Effector CD4-positive, alpha-beta T cell (primary cell): ENCODE results near the gene MINDY1.

Source experiments
- DNase-seq: peaks from one replicate; pipeline ENCODE4 v3.0.0-alpha.2; 2020

The MINDY1 gene

DNA sequence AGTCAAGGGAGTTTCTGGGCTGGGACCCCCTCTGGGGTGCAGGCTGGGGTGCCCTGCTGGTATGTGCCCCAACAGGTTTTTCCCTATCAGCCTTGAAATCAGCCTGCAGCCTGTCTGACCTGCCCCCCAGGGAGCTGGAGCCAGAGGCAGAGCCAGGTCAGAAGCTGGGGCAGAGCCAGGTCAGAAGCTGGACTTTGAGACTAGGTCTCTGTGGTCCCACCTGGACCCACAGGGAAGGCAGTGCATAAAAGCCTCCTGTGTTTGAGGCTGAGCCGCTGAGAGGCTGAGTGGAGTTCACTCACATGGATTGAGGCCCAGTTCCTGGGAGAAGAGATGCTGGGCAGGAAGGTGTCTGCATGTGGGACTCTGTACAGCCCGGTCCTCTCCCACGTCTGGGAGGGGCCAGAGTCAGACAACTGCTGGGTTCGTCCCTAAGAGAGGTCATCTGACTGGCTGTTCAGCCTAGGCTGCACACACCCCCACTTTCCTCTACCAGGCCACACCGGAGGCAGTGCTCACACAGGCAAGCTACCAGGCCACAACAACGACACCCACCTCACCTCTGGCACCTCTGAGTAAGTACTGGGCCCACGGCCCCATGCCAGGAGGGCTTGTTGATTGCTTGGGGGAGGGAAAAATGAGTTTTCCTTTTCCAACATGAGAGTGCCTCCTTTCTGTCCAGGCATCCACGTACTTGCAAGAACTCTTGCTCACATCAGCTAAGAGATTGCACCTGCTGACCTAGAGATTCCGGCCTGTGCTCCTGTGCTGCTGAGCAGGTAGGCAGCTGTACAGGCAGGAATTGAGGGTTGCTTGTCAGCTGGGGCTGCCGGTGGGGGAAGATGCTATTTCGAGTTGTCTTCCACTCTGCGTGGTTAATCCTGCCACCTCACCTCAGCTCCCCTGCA, 24.6 kb downstream of the MINDY1 start, which contains the start of gene ANXA9:
TSS of gene ANXA9 (plus strand) at position 488 of the 908 bp plus-strand sequence. CDS start 814 bp downstream, outside the sequence.
- no peak for DNase-seq

DNA sequence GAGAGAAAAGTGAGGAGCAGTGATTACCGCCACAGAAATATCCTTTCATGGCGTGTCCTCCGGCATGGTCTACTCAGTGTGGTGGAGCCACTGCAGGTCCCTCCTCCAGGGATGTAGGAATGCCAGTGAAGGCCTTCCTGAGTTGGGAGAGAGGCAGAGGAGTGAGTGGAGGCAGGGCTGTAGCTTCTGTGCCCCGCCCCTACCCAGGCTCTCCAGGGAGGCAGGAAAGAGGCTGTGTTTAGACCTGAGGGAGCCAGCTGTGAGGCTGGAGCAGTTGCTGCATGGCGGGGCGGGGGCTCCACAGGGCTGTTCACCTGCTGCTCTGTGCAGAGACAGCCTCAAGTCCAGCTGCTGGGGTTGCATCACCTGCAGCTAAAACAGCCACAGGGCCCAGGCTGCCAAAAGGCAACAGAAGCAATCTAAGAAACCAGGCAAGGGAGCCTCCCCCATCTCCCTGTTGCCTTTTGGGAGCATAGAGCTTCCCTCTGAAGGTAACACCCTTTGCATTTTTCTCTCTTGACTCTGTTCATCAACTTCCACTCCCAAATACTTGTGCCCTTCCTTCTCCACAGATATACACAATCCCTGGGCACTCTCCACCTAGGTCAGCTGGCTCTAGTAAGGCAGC, 25.4 kb downstream of the MINDY1 start:
- DNase-seq = no peak

DNA sequence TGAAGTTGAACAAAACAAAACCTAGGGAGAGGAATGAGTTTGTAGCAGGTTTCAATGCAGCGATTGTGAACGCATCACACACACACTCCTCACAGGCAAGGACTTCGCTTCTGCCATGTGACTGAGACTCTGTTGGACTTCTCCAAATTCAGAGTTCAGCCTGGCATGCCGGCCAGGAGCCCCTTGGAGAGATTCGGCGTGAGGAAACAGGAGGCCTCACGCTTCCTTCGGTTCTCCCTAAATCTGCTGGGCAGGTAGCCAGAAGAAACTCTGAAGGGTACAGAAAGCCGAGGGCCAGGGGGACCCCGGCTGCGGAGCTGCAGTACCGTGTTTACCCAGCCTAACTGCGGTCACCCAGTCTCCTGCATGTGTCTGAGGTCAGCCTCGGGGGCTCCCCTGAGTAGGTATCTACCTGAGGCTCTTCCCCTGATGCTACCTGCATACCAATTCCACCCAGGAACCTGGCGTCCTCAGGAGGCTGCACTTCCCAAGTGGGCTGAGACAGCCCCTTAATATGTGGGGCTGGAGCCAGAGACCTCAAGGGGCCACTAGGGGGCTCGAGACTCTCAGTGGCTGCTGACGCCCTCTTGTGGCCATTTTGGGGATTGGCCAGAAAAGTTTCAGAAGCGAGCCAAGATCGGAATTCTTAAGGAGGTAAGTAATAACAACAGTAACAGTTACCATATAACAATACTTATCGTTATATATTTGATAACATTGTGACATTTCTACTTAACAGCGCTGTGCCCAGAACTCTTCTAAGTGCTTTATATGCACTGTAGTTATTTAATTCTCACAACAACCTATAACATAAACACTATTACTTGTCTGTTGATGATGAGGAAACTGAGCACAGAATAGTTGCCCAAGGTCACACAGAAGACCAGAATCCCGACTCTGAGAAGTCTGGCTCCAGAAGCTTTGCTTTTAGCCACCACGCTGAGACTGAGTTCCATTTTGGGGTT, 27.3 kb downstream of the MINDY1 start:
- DNase-seq = peak; percentile 88

GRCh38 chr1:150976879-150977694, 29.6 kb downstream of the MINDY1 start:
- DNase-seq = peak; percentile 67

GRCh38 chr1:150976401-150976821, 30.3 kb downstream of the MINDY1 start:
- DNase-seq = no peak

DNA sequence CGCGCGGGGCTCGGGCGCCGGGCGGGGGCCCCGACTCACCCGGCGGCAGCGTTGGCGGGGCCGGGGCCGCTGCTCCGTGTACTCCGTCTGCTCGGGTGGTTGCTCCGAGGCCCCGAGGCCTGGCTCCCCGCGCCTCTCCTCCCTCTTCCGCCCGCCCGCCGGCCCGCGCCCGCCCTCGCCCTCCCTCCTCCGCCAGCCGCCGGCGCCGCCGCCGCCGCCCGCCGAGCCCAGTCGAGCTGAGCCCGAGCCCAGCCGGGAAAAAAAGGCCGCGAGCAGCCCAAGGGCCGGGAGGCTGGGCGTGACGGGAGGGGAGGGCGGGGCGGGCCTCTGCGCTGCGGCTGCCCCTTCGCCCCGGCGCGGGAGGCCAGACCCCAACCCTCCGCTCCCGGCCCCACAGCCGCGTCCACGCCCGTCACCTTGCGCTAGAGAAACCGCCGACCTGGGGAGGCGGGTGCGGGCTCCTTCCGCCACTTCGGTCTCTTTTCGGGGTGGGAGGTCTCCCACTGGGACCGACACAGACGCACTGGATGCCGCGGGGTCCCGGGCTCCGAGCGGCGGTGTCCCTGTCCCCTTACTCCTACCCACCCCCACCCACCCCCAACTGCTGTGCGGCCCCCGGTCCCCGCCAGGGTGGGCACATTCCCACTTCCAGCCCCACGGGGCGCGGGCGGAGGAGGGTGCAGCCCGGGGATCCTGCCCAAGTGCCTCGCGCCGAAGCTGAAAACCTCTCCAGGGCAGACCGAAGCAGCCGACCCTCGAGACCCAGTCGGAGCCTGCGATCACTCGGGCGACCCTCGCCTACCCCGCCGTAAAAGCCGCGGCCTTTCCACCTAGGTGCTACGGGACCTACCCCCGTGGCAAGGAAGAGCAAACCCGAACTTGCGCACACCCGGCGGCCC, 31.9 kb downstream of the MINDY1 start, which contains the start of gene CERS2:
TSS of gene CERS2 (minus strand) at position 256 of the 899 bp plus-strand sequence. CDS start 5,745 bp downstream, outside the sequence.
- peak; percentile 71 for DNase-seq

- DNase-seq = peak; percentile 16
These were observed 32.7 kb downstream of the MINDY1 start for GRCh38 chr1:150973836-150974579.

- no peak for DNase-seq
These were observed 33.4 kb downstream of the MINDY1 start for GRCh38 chr1:150973258-150973835.

GRCh38 chr1:150972417-150972940, 34.2 kb downstream of the MINDY1 start:
- no peak for DNase-seq

DNA sequence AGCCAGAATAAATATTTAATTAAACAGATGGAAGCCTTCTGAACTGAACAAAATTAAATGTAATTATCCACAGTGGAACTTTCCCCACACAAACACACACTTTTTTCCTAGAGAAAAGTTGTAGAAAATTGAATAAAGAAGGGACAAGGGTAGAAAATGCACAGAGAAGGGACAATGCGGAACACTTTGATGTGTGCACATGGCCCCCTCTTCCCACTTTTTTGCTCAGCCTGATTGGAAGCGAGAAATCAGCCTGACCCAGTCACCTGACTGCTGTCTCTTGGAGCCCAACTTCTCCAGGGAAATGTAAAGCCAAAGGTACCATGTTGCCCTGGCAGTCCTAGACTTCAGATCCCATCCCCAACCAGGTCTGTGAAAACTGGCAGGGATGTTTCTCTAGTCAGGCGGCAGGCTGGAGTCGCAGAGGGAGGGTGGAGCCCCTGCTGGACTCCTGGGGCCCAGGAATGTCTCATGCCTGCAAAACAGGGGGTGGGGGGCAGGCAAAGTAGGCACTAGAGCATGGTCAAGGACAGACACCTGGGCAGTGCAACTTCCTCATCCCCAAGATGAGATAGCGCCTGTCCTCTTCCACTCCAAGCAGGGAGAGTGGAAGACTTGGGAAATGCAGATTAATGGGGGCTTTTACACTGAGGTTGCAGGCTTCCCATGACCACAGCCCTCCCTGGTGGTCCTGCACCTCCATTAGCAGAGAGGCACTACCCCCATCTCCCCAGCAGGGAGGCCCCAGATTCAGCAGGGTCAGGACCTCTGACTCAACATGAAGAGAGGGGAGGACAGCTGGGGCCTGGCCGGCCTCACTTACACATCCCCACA, 34.9 kb downstream of the MINDY1 start:
- no peak for DNase-seq

GRCh38 chr1:150970808-150971582, 35.7 kb downstream of the MINDY1 start:
- DNase-seq = no peak

- DNase-seq = no peak
These were observed 37.1 kb downstream of the MINDY1 start for GRCh38 chr1:150969626-150970025.

DNA sequence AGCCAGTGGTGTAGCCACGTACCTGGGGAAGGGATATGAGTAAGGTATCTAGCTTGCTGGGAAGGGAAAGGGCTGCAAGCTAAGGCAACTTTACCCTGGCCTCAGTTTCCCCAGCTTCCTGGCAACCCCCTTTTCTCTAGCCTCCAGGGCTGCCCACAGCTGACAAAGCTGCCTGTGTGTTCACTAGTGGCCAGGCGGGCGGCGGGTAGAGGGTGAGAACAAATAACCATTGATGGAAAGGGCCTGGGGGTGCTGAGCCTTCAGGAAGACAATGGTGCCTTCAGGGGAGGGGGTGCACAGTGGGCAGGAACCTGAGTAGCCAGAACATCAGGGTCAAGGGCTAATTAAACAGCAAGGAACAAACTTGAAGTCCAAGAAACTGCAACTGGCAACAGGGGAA, 38.2 kb downstream of the MINDY1 start:
- DNase-seq = no peak

DNA sequence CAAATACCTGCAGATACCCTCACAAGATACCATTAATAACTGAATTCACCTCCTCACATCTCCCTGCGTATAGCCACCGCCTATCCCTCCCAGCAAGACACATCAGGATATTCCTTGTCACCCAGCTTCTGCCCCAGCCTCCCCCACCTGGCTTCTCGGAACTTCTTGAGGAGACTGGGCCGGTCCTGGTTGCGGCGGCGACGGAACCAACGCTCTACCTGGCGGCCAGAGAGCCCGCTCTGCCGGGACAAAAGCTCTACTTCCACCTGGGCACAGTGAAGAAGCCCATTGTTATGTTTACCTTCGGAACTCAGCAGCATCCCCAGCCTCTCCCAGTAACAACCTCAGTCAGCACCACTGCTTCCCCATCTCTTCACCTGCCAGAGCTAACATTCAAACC, 38.8 kb downstream of the MINDY1 start:
- DNase-seq = no peak

DNA sequence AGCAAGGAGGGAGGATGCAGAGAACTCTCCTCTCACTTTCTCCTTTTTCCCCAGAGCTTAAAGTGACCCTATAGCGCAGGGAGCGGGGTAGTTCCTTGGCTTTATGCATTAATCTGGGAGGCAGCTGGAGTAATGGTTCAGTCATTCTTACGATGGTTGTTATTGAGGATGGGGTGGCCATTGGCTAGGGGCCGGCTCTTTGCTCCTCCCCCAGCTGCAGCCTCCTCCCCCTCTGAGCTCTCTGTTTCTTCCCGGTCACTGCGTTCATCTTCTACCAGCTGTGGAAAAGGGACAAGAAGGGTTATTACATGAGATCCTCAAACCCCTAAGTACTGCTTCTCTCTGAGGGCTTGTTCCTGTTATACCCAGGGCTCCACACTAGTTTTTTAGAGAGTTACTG, 40.7 kb downstream of the MINDY1 start:
- DNase-seq = no peak

DNA sequence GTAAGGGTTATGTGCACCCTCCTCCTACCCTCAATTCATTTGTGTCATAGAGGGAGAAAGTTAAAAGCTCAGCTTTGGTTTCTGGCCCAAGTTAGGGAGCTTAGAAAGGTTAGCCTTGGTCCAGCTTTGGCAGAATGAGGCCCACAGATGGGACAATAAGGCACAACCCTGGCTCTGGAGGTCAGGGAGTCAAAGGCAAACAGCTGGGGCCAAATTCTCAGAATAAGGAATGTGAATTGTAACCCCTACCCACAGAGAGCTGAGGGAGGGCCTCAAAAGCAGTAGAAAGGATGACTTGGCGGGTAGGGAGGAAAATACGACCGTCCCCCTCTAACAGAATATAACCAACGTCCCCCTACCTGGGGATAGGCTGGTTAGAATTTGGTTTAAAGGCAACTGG, 41.1 kb downstream of the MINDY1 start:
- no peak for DNase-seq

DNA sequence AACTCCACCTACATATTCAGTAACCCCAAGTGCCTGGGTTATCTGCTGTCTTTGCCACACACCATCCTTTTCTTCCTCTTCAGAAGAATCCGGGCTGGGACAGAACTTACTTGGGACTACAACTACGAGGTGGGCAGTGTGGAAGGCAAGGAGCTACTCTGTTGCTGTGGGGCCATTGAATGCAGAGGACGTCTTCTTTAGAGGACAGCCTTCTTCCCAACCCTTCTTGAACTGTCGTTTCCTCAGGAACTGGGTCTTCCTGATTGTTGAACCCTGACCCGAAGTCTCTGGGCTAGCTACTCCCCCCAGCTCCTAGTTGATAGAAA, 42.6 kb downstream of the MINDY1 start:
- DNase-seq = no peak
